Renal cortex interstitium (tissue), 11 donors: ENCODE results near the gene PLD1. TPM values are rescaled to one million over a fixed set of nuclear protein-coding genes. Genes with fewer than 3 reads are reported as not detected.

Experiments used
- DNase-seq, 11 donors: peaks; one replicate each; pipeline ENCODE4 v3.0.0-alpha.2; 2013; ENCODE audit warnings: low read depth in 9 of 11, low spot score in 4 of 11; ENCODE audit errors: extremely low read depth in 1 of 11
- polyA plus RNA-seq, 3 donors: library from polyadenylated mRNA; unstranded; fragments of 120-200 nt; gene quantifications; one replicate each; pipeline ENCODE4 v1.2.1, GENCODE V29; 2013; ENCODE audit not compliant: insufficient read length in 3 of 3

Gene PLD1
- polyA plus RNA-seq, 3 donors = 10.0 to 14.3 (median 11.4) TPM

DNA sequence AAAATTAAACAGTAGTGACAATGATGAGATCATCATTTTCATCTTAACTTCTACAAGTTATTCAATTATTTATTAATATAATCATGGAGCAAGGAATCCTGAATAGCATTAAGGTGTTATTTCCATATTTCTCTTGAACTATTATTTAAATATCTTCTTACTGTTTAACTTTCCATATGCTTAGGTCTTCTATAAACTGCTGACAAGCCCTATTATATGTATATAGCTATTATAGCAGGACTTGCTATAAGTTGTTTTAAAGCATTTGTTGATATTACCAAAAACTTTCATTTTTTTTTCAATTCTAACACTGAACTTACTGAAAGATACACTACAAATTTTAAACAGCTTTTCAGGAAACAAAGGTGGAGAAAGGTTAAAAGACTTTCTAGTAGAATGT, 76.7 kb downstream of the PLD1 start:
- DNase-seq = no peak

GRCh38 chr3:171732756-171733155, 77.5 kb downstream of the PLD1 start:
- no peak for DNase-seq

GRCh38 chr3:171731691-171732090, 78.6 kb downstream of the PLD1 start:
- DNase-seq = no peak

- DNase-seq = no peak
Observed at GRCh38 chr3:171729452-171730334, 80.6 kb downstream of the PLD1 start.

GRCh38 chr3:171727288-171727687, 83.0 kb downstream of the PLD1 start:
- DNase-seq = no peak

DNA sequence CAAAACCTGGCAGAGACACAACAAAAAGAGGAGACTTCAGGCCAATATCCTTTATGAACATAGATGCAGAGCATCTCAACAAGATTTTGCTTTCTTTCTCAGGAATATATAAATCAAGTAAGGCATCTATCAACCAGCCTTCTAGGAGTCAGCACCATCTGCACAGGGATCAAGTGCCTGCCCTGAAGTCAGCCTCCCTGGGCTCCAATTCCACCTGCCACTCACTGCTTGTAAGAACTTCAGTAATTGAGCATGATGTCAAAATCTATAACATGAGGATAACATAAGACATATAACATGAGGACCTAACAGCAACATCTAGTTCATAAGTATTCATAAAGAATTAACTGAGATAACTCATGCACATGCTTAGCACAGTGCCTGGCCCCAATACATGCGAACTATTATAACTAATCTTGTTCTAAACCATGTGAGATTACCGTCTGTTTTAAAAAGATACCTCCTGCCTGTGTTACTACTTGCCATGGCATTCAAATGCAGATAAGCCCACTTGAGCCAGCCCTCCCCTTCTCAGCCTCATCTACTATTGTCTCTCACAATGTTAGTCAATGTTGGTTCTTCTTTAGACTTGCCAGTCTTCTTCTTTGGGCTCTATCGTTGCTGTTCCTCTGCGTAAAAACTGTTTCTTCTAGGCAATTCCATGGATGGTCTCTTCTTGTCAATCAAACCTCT, 91.6 kb downstream of the PLD1 start:
- no peak for DNase-seq

DNA sequence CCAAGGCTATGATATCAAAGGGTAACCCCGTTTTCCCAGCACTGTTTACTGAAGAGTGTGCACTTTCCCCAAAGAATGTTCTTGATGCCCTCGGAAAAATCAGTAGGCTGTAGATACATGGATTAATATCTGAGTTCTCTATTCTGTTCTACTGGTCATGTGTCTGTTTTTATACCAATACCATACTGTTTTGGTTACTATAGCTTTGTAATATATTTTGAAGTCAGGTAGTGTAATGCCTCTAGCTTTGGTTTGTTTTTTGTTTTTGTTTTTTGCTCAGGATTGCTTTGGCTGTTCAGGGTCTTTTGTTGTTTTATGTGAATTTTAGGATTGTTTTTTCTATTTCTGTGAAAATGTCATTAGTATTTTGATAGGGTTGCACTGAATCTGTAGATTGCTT, 95.1 kb downstream of the PLD1 start:
- no peak for DNase-seq

GRCh38 chr3:171712171-171712938, 97.9 kb downstream of the PLD1 start:
- no peak for DNase-seq

GRCh38 chr3:171711461-171712170, 98.7 kb downstream of the PLD1 start:
- no peak for DNase-seq

- no peak for DNase-seq
Observed at GRCh38 chr3:171710359-171710758, 99.9 kb downstream of the PLD1 start.

GRCh38 chr3:171704814-171705213, 105.5 kb downstream of the PLD1 start:
- no peak for DNase-seq

- DNase-seq = no peak
Observed at GRCh38 chr3:171704002-171704401, 106.3 kb downstream of the PLD1 start.

DNA sequence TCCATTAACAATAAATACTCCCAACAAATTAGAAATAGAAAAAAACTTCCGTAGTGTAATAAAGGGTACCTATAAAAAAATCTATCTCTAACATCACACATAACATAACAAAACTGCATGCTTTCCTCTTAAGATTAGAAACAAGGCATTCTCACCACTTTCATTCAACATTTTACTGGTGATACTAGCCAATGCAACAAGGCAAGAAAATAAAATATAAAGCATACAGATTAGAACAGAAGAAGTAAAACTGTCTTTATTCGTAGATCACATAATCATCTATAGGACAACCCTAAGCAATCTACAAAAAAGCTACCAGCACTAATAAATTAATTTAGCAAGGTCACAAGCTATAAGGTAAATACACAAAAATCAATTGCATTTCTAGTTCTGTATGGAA, 107.1 kb downstream of the PLD1 start:
- DNase-seq = no peak

DNA sequence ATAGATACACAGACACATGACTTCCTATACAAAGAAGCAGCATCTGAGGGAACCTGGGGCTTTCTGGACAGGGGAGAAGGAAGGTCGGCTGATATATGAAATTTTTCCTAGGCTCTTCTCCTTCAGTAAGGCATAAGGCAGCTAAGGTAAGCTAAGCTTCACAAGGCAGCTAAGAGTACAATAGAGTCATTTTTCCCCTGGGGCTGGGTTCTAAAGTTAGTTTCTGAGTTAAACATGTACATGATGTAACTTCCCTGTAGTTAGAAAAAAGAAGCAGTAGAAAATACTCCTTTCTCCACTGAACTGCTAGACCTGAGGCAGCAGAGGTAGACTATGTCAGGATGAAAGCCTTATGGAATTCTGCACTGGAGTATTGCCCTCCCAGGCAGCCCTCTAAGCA, 109.6 kb downstream of the PLD1 start:
- DNase-seq = no peak

DNA sequence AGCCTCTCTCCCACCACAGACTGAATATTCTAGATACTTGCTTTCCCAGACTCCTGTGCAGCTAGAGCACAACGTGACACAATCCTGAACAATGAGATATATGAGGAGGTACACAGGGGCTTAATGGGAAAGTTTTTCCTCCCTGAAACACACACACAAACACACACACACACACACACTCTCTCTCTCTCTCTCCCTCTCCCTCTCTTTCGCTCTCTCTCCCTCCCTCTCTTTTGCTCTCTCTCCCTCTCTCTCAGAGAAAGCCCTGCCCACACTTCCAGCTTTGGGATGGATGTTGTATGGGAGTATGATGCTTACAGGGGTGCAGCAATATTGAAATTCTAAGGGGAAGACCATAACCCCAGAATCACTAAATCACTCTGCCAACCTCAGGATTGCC, 110.1 kb downstream of the PLD1 start:
- no peak for DNase-seq

GRCh38 chr3:171699601-171700000, 110.7 kb downstream of the PLD1 start:
- DNase-seq = no peak

DNA sequence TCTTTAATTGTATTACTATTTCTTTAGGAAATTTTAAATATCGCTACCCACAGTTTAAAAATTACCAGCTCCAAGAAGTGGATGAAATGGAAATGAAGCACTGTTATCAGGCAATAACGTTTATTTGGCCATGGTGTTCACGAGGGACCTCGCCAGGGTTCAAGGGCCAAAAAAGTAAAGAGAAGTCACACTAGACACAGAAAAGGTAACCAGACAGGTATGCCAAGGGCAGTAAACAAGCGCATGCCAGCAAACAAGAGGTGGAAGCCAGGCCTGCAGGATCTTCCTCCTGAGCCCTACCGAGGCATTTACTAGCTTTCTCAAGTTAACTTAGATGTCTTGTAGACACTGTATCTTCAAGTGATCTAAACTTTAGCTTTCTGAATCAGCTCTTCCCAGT, 113.5 kb downstream of the PLD1 start:
- no peak for DNase-seq

- DNase-seq = no peak
Observed at GRCh38 chr3:171695426-171695825, 114.9 kb downstream of the PLD1 start.

GRCh38 chr3:171694888-171695287, 115.4 kb downstream of the PLD1 start:
- DNase-seq = no peak
